SK-N-SH (cell line): ENCODE results near the gene WIPF3. TPM values are rescaled to one million over a fixed set of nuclear protein-coding genes. Genes with fewer than 3 reads are reported as not detected.

Experiments used
- CTCF ChIA-PET: fragments of 300-600, 350-600 bp; formaldehyde crosslinking; extraction: SDS; loops from one replicate; lab custom pipeline; 2021; lab: Yijun Ruan, JAX
- POLR2A ChIA-PET: fragments of 350-600 bp; sonication (Branson Sonifier 250); formaldehyde crosslinking; extraction: SDS; loops from one replicate; lab custom pipeline; 2020; ENCODE audit warnings: antibody characterized with exemption, inconsistent platforms; lab: Yijun Ruan, JAX
- DNase-seq: peaks from one replicate; pipeline ENCODE4 v3.0.0; 2012
- H2AFZ ChIP-seq: fragments of 200-600 bp; sonication (generic); 2 replicates; pipeline ENCODE4 v1.8.1; 2016; ENCODE audit warnings: antibody characterized with exemption, mild to moderate bottlenecking, low read depth
- H3F3A ChIP-seq: fragments of 200-600 bp; sonication (generic); replicated peaks from 2 replicates; pipeline ENCODE3; 2016; ENCODE audit warnings: antibody characterized with exemption, mild to moderate bottlenecking; ENCODE audit not compliant: insufficient read depth
- H3K27ac ChIP-seq, 2 experiments: fragments of 200-500 bp in 1 of 2; fragments of 200-600 bp in 1 of 2; sonication (Bioruptor generic) in 1 of 2; sonication (generic), shearing (Covaris generic) in 1 of 2; 2 replicates each; pipeline versions ENCODE4 v1.5.1 to v1.6.1; 2014 to 2016; ENCODE audit warnings: low read depth in 2 of 2, inconsistent platforms in 1 of 2, low read length in 1 of 2, mild to moderate bottlenecking in 1 of 2, mixed read lengths in 1 of 2
- H3K27me3 ChIP-seq: fragments of 200-600 bp; sonication (generic), shearing (Covaris generic); 2 replicates; pipeline ENCODE4 v1.6.1; 2016; ENCODE audit warnings: mixed run types; ENCODE audit not compliant: insufficient read depth
- H3K36me3 ChIP-seq, 2 experiments: fragments of 200-500 bp in 1 of 2; fragments of 200-600 bp in 1 of 2; sonication (Bioruptor generic) in 1 of 2; sonication (generic) in 1 of 2; replicated peaks in 1 of 2; 2 replicates each; pipeline versions ENCODE3 to v1.5.1; 2014 to 2016; ENCODE audit warnings: low read length in 1 of 2, mild to moderate bottlenecking in 1 of 2; ENCODE audit not compliant: insufficient read depth in 2 of 2, control insufficient read depth in 1 of 2
- H3K4me1 ChIP-seq, 2 experiments: fragments of 200-500 bp in 1 of 2; fragments of 200-600 bp in 1 of 2; sonication (Bioruptor generic) in 1 of 2; sonication (generic), shearing (Covaris generic) in 1 of 2; 2 replicates each; pipeline versions ENCODE4 v1.5.1 to v1.6.1; 2014 to 2016; ENCODE audit warnings: low read depth in 1 of 2, low read length in 1 of 2, mixed run types in 1 of 2; ENCODE audit not compliant: insufficient read depth in 2 of 2, control insufficient read depth in 1 of 2
- H3K4me2 ChIP-seq: fragments of 200-600 bp; sonication (generic), shearing (Covaris generic); 2 replicates; pipeline ENCODE4 v1.6.1; 2017; ENCODE audit warnings: mixed run types
- H3K4me3 ChIP-seq, 2 experiments: fragments of 200-500 bp in 1 of 2; fragments of 200-600 bp in 1 of 2; sonication (Bioruptor generic) in 1 of 2; sonication (generic), shearing (Covaris generic) in 1 of 2; 2 replicates each; pipeline versions ENCODE4 v1.5.1 to v1.8.1; 2014 to 2016; ENCODE audit warnings: low read depth in 2 of 2, inconsistent platforms in 1 of 2, low read length in 1 of 2, mild to moderate bottlenecking in 1 of 2, mixed read lengths in 1 of 2, moderate library complexity in 1 of 2
- H3K79me2 ChIP-seq: fragments of 200-600 bp; sonication (generic); 2 replicates; pipeline ENCODE4 v1.8.1; 2017; ENCODE audit warnings: mild to moderate bottlenecking; ENCODE audit not compliant: insufficient read depth
- H3K9ac ChIP-seq: fragments of 200-600 bp; sonication (generic); 2 replicates; pipeline ENCODE4 v1.6.1; 2017; ENCODE audit warnings: mixed run types
- H3K9me2 ChIP-seq: fragments of 200-600 bp; sonication (generic); 2 replicates; pipeline ENCODE4 v1.6.1; 2017; ENCODE audit warnings: mixed run types
- H3K9me3 ChIP-seq: fragments of 200-600 bp; sonication (generic); 2 replicates; pipeline ENCODE4 v1.6.1; 2017; ENCODE audit warnings: mixed run types, mild to moderate bottlenecking, moderate library complexity
- H4K20me1 ChIP-seq: fragments of 200-600 bp; sonication (generic); 2 replicates; pipeline ENCODE4 v1.6.1; 2017; ENCODE audit warnings: mild to moderate bottlenecking, mixed run types; ENCODE audit not compliant: insufficient read depth
- EP300 ChIP-seq, 2 experiments: IDR thresholded peaks; 2 replicates each; pipeline versions ENCODE4 v1.4.0 to v1.6.1; 2012; ENCODE audit warnings: borderline replicate concordance in 1 of 2, low read depth in 1 of 2, low read length in 1 of 2
- EZH2phosphoT487 ChIP-seq: fragments of 200-600 bp; sonication (generic); IDR thresholded peaks from 2 replicates; pipeline ENCODE4 v1.6.1; 2017; ENCODE audit warnings: low read depth, mixed run types, mild to moderate bottlenecking, antibody characterized with exemption, moderate library complexity, borderline replicate concordance
- FOSL2 ChIP-seq: IDR thresholded peaks from 2 replicates; pipeline ENCODE4 v1.4.0; 2012; ENCODE audit warnings: low read depth, mild to moderate bottlenecking, moderate library complexity, borderline replicate concordance
- FOXJ3 ChIP-seq: sonication (generic); formaldehyde crosslinking; IDR thresholded peaks from 2 replicates; pipeline ENCODE4 v1.5.1; 2020; ENCODE audit warnings: mild to moderate bottlenecking, missing genetic modification reagents
- GABPA ChIP-seq: IDR thresholded peaks from 2 replicates; pipeline ENCODE4 v1.4.0; 2012; ENCODE audit warnings: low read depth, mild to moderate bottlenecking
- MEF2A ChIP-seq: IDR thresholded peaks from 2 replicates; pipeline ENCODE4 v1.4.0; 2012; ENCODE audit warnings: low read depth, borderline replicate concordance
- MXI1 ChIP-seq: IDR thresholded peaks from 2 replicates; pipeline ENCODE4 v1.6.1; 2012; ENCODE audit warnings: mild to moderate bottlenecking, low read depth, low read length, improper control_type of control experiment
- NFIC ChIP-seq: IDR thresholded peaks from 2 replicates; pipeline ENCODE4 v1.4.0; 2012; ENCODE audit warnings: borderline replicate concordance
- POLR2AphosphoS5 ChIP-seq: IDR thresholded peaks from 2 replicates; pipeline ENCODE4 v1.6.1; 2012; ENCODE audit warnings: low read depth, low read length
- RAD21 ChIP-seq: IDR thresholded peaks from 2 replicates; pipeline ENCODE4 v1.6.1; 2012; ENCODE audit warnings: mild to moderate bottlenecking, low read length
- RFX5 ChIP-seq: IDR thresholded peaks from 2 replicates; pipeline ENCODE4 v1.6.1; 2012; ENCODE audit warnings: mild to moderate bottlenecking, improper control_type of control experiment, low read length
- RXRA ChIP-seq: IDR thresholded peaks from 2 replicates; pipeline ENCODE4 v1.4.0; 2012; ENCODE audit warnings: low read depth, mild to moderate bottlenecking, borderline replicate concordance
- SMC3 ChIP-seq: IDR thresholded peaks from 2 replicates; pipeline ENCODE4 v1.6.1; 2012; ENCODE audit warnings: low read depth, low read length, improper control_type of control experiment
- TAF1 ChIP-seq: IDR thresholded peaks from 2 replicates; pipeline ENCODE4 v1.6.1; 2012; ENCODE audit warnings: low read depth, mild to moderate bottlenecking, low read length, moderate library complexity, borderline replicate concordance
- YY1 ChIP-seq: IDR thresholded peaks from 2 replicates; pipeline ENCODE4 v1.4.0; 2012; ENCODE audit warnings: low read depth, mild to moderate bottlenecking
- WGBS: methylation state at CpG from one replicate; pipeline ENCODE4 v1.1.6; 2017; ENCODE audit warnings: low lambda C conversion rate; 5-methylcytosine and 5-hydroxymethylcytosine counted together
- polyA plus RNA-seq, 3 experiments: library from polyadenylated mRNA; depleted of rRNA; stranded (reverse); fragments of >200 nt; gene quantifications; 2 replicates each; pipeline ENCODE4 v1.2.3, GENCODE V29; 2012
- TF ChIP-seq, protein P1 (sequence below): fragments of 150-350 bp; IDR thresholded peaks from 2 replicates; pipeline ENCODE4 v1.6.1; 2016; ENCODE audit warnings: mild to moderate bottlenecking, low read depth, low read length
- TF ChIP-seq, protein P2 (sequence below): IDR thresholded peaks from 2 replicates; pipeline ENCODE4 v1.4.0; 2012; ENCODE audit warnings: low read depth, borderline replicate concordance
- TF ChIP-seq, protein P3 (sequence below): IDR thresholded peaks from 2 replicates; pipeline ENCODE4; 2012

Gene WIPF3
- polyA plus RNA-seq, 1 of the 3 experiments (the other 2 are of a cell fraction), result 0.02 TPM

GRCh38 chr7:29859524-29860185 lies 53.3 kb downstream of the WIPF3 start:
- Histone ChIP-seq H3K9me2 (no peaks in the 10 kb centered on the region), H3K79me2 (no peaks in the 10 kb centered on the region), H3K4me3 (no peak overlapping the region), H2AFZ (no peak overlapping the region), H3F3A (no peaks in the 10 kb centered on the region), H4K20me1 (no peaks in the 10 kb centered on the region), H3K27ac (no peak overlapping the region), H3K9me3 (no peaks in the 10 kb centered on the region), H3K36me3 (no peaks in the 10 kb centered on the region), H3K4me2 (no peak overlapping the region), H3K9ac (no peak overlapping the region), H3K4me1 (no peaks in the 10 kb centered on the region; a peak in 1 of 4 replicates), H3K27me3 (peaks cover 8% of the 10 kb centered on the region; the same call in 1 of the 2 replicates)
- TF ChIP-seq NFIC, result no peak
- TF ChIP-seq FOSL2, result no peak
- no peak for TF ChIP-seq GABPA
- TF ChIP-seq MEF2A, result no peak
- no peak for TF ChIP-seq RFX5
- TF ChIP-seq FOXJ3, result no peak
- TF ChIP-seq SMC3, result no peak
- TF ChIP-seq YY1, result no peak
- TF ChIP-seq, protein P1, sequence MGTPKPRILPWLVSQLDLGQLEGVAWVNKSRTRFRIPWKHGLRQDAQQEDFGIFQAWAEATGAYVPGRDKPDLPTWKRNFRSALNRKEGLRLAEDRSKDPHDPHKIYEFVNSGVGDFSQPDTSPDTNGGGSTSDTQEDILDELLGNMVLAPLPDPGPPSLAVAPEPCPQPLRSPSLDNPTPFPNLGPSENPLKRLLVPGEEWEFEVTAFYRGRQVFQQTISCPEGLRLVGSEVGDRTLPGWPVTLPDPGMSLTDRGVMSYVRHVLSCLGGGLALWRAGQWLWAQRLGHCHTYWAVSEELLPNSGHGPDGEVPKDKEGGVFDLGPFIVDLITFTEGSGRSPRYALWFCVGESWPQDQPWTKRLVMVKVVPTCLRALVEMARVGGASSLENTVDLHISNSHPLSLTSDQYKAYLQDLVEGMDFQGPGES, result no peak
- no peak for TF ChIP-seq TAF1
- no peak for TF ChIP-seq RAD21
- no peak for TF ChIP-seq EZH2phosphoT487
- no peak for TF ChIP-seq RXRA
- no peak for TF ChIP-seq EP300 (IDR thresholded peaks at IDR 0.05; ENCODE audit: borderline replicate concordance in 1 of 2, low read depth in 1 of 2, low read length in 1 of 2)
- 57% methylated on average over 4 of the region's 4 CpGs for WGBS
- CTCF ChIA-PET, result no interaction called here
- DNase-seq, result no peak
- POLR2A ChIA-PET, result no interaction called here

DNA sequence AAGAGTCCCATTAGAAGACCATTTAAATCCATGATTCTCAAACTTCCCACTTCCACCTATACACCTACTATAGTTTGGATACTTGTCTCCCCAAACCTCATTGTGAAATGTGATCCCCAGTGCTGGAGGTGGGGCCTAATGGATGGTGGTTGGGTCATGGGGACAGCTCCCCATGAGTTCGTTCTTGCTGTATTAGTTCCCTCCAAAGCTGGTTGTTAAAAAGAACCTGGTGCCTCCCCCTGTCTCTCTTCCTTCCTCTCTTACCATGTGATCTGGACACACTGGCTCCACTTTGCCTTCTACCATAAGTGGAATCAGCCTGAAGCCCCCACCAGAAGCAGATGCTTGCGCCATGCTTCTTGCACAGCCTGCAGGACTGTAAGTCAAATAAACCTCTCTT lies 53.9 kb downstream of the WIPF3 start:
- H3K79me2 ChIP-seq, result no peaks in the 10 kb centered on the region
- no peaks in the 10 kb centered on the region for H3K9me3 ChIP-seq
- no peak overlapping the region for H3K4me3 ChIP-seq
- no peaks in the 10 kb centered on the region for H3F3A ChIP-seq
- H3K9ac ChIP-seq, result no peak overlapping the region
- H3K36me3 ChIP-seq, result no peaks in the 10 kb centered on the region
- CTCF ChIA-PET, result interaction anchor here (0.7 kb wide), 1 partner anchor 13 kb away, joined by 3 read pairs; no protein-coding TSS in a partner anchor
- POLR2A ChIA-PET, result no interaction called here
- H2AFZ ChIP-seq, result no peak overlapping the region
- peaks cover 0 to 1% of the 10 kb centered on the region in 2 experiments; a peak in 2 of 4 replicates for H3K4me1 ChIP-seq
- H3K4me2 ChIP-seq, result no peak overlapping the region
- TF ChIP-seq, protein P2, sequence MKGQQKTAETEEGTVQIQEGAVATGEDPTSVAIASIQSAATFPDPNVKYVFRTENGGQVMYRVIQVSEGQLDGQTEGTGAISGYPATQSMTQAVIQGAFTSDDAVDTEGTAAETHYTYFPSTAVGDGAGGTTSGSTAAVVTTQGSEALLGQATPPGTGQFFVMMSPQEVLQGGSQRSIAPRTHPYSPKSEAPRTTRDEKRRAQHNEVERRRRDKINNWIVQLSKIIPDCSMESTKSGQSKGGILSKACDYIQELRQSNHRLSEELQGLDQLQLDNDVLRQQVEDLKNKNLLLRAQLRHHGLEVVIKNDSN, result no peak
- no peak for TF ChIP-seq MXI1
- TF ChIP-seq, protein P3, sequence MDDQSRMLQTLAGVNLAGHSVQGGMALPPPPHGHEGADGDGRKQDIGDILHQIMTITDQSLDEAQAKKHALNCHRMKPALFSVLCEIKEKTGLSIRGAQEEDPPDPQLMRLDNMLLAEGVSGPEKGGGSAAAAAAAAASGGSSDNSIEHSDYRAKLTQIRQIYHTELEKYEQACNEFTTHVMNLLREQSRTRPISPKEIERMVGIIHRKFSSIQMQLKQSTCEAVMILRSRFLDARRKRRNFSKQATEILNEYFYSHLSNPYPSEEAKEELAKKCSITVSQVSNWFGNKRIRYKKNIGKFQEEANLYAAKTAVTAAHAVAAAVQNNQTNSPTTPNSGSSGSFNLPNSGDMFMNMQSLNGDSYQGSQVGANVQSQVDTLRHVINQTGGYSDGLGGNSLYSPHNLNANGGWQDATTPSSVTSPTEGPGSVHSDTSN, result no peak
- no peak for TF ChIP-seq POLR2AphosphoS5
- H3K9me2 ChIP-seq, result no peaks in the 10 kb centered on the region
- no peak overlapping the region for H3K27ac ChIP-seq
- no peak for DNase-seq
- H4K20me1 ChIP-seq, result no peaks in the 10 kb centered on the region
- H3K27me3 ChIP-seq, result peaks cover 6% of the 10 kb centered on the region; the same call in 1 of the 2 replicates
- 81% methylated on average over 2 of the region's 2 CpGs for WGBS
